B cell (primary cell): Measurements from ENCODE around the gene GINS2.

Experiments
- EZH2 ChIP-seq: IDR thresholded peaks from 2 replicates; pipeline ENCODE4 v1.6.1; 2012; ENCODE audit warnings: borderline replicate concordance, low read depth, mild to moderate bottlenecking, moderate library complexity, low read length; ENCODE audit not compliant: insufficient read depth, poor library complexity, severe bottlenecking
- TF ChIP-seq, protein P1 (sequence below): fragments of 200-600 bp; IDR thresholded peaks from one replicate; pipeline ENCODE4 v1.8.0; 2022; ENCODE audit warnings: antibody characterized with exemption, mild to moderate bottlenecking

DNA sequence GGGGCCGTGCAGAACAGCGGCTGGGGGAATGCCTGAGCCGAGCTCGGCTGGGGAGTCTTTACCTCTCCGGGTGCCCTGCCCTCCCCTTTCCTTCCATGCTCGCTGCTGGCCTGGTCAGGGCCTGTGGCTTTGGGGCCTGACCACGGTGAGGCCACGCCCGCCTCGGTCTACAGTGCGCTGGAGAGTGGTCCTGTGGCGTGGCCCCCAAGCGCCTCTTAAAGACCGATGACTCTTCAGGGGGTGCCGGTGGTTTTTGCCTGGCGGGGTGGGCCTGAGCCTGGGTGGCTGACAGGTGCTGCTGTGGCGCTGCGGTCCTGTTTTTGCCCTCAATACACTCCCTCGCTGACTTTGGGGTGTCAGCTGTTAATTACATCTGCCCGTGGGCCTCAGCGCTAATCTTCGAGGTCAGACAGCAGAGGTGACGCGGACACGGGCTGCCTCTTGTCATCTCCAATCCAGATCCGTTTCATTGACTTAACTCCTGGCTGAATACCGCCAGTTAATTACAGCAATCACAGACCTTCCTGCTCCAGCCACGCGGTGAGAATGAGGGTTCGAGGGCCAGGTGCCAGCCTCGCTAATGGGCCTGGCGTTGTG is 45.9 kb downstream of the GINS2 start:
- TF ChIP-seq, protein P1, sequence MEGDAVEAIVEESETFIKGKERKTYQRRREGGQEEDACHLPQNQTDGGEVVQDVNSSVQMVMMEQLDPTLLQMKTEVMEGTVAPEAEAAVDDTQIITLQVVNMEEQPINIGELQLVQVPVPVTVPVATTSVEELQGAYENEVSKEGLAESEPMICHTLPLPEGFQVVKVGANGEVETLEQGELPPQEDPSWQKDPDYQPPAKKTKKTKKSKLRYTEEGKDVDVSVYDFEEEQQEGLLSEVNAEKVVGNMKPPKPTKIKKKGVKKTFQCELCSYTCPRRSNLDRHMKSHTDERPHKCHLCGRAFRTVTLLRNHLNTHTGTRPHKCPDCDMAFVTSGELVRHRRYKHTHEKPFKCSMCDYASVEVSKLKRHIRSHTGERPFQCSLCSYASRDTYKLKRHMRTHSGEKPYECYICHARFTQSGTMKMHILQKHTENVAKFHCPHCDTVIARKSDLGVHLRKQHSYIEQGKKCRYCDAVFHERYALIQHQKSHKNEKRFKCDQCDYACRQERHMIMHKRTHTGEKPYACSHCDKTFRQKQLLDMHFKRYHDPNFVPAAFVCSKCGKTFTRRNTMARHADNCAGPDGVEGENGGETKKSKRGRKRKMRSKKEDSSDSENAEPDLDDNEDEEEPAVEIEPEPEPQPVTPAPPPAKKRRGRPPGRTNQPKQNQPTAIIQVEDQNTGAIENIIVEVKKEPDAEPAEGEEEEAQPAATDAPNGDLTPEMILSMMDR, result no peak
- TF ChIP-seq EZH2, result no peak
